Trophoblast cell (in vitro differentiated cells and primary cell): Measurements from ENCODE around the gene ATG10.
A peak's percentile ranks its signal among the peaks of the same experiment; 100 is the strongest.

Experiments used
- DNase-seq, 2 donors: peaks; one replicate each; pipeline ENCODE4 v3.0.0-alpha.2; 2016
- H2AFZ ChIP-seq: 2 replicates; pipeline ENCODE4 v1.6.1; 2013; ENCODE audit warnings: low read length, moderate library complexity, mild to moderate bottlenecking; ENCODE audit not compliant: insufficient read depth, poor library complexity
- H2AK5ac ChIP-seq: 2 replicates; pipeline ENCODE4 v1.6.1; 2013; ENCODE audit warnings: mild to moderate bottlenecking, low read length
- H2BK120ac ChIP-seq: 2 replicates; pipeline ENCODE4 v1.6.1; 2013; ENCODE audit warnings: low read length, mild to moderate bottlenecking, moderate library complexity; ENCODE audit not compliant: insufficient read depth, poor library complexity
- H2BK12ac ChIP-seq: 2 replicates; pipeline ENCODE4 v1.6.1; 2013; ENCODE audit warnings: mild to moderate bottlenecking, low read length, moderate library complexity
- H2BK5ac ChIP-seq: 2 replicates; pipeline ENCODE4 v1.6.1; 2013; ENCODE audit warnings: low read length, low read depth, moderate library complexity, mild to moderate bottlenecking; ENCODE audit not compliant: poor library complexity
- H3K14ac ChIP-seq: 2 replicates; pipeline ENCODE4 v1.6.1; 2013; ENCODE audit warnings: mild to moderate bottlenecking, low read length
- H3K18ac ChIP-seq: 2 replicates; pipeline ENCODE4 v1.6.1; 2013; ENCODE audit warnings: mild to moderate bottlenecking, low read length
- H3K23ac ChIP-seq: 2 replicates; pipeline ENCODE4 v1.6.1; 2013; ENCODE audit warnings: low read length
- H3K27ac ChIP-seq: 2 replicates; pipeline ENCODE4 v1.5.1; 2013; ENCODE audit warnings: low read depth, mild to moderate bottlenecking, inconsistent platforms, low read length, moderate library complexity
- H3K27me3 ChIP-seq: 2 replicates; pipeline ENCODE4 v1.6.1; 2013; ENCODE audit warnings: inconsistent platforms, mild to moderate bottlenecking, low read length, moderate library complexity; ENCODE audit not compliant: insufficient read depth
- H3K36me3 ChIP-seq, 2 experiments: 1 replicate in 1 of 2; 2 replicates in 1 of 2; pipeline ENCODE4 v1.6.1; 2013; ENCODE audit warnings: low read length in 2 of 2, mild to moderate bottlenecking in 2 of 2, moderate library complexity in 1 of 2; ENCODE audit not compliant: insufficient read depth in 2 of 2, control insufficient read depth in 1 of 2
- H3K4ac ChIP-seq: 2 replicates; pipeline ENCODE4 v1.6.1; 2013; ENCODE audit warnings: low read depth, mild to moderate bottlenecking, low read length, moderate library complexity
- H3K4me1 ChIP-seq, 2 experiments: 1 replicate in 1 of 2; 2 replicates in 1 of 2; pipeline ENCODE4 v1.6.1; 2013; ENCODE audit warnings: low read length in 2 of 2, mild to moderate bottlenecking in 2 of 2, moderate library complexity in 1 of 2; ENCODE audit not compliant: insufficient read depth in 2 of 2, control insufficient read depth in 1 of 2
- H3K4me2 ChIP-seq: 2 replicates; pipeline ENCODE4 v1.6.1; 2013; ENCODE audit warnings: inconsistent platforms, mild to moderate bottlenecking, low read length, moderate library complexity
- H3K4me3 ChIP-seq: 2 replicates; pipeline ENCODE4 v1.5.1; 2013; ENCODE audit warnings: mild to moderate bottlenecking, low read depth, low read length, inconsistent platforms
- H3K79me1 ChIP-seq: one replicate; pipeline ENCODE4 v1.6.1; 2013; ENCODE audit warnings: low read length
- H3K79me2 ChIP-seq: 2 replicates; pipeline ENCODE4 v1.6.1; 2013; ENCODE audit warnings: low read length, mild to moderate bottlenecking; ENCODE audit not compliant: control insufficient read depth, insufficient read depth, poor library complexity
- H3K9ac ChIP-seq: 2 replicates; pipeline ENCODE4 v1.6.1; 2013; ENCODE audit warnings: mild to moderate bottlenecking, low read length
- H3K9me3 ChIP-seq: 2 replicates; pipeline ENCODE4 v1.6.1; 2013; ENCODE audit warnings: low read depth, mild to moderate bottlenecking, control low read depth, inconsistent platforms, low read length; ENCODE audit not compliant: insufficient read depth
- H4K12ac ChIP-seq: 2 replicates; pipeline ENCODE4 v1.6.1; 2013; ENCODE audit warnings: low read depth, mild to moderate bottlenecking, low read length, moderate library complexity
- H4K8ac ChIP-seq: 2 replicates; pipeline ENCODE4 v1.6.1; 2013; ENCODE audit warnings: low read depth, mild to moderate bottlenecking, low read length, moderate library complexity
- H4K91ac ChIP-seq: one replicate; pipeline ENCODE4 v1.6.1; 2013; ENCODE audit warnings: low read depth, mild to moderate bottlenecking, low read length, moderate library complexity
- WGBS: extraction: QIAGEN DNeasy Blood & Tissue Kit; methylation state at CpG from one replicate; pipeline ENCODE4 v1.1.7; 2013; ENCODE audit warnings: missing lambda C conversion rate; ENCODE audit not compliant: insufficient read length, insufficient coverage; ENCODE audit errors: extremely low coverage; 5-methylcytosine and 5-hydroxymethylcytosine counted together

Gene ATG10

DNA sequence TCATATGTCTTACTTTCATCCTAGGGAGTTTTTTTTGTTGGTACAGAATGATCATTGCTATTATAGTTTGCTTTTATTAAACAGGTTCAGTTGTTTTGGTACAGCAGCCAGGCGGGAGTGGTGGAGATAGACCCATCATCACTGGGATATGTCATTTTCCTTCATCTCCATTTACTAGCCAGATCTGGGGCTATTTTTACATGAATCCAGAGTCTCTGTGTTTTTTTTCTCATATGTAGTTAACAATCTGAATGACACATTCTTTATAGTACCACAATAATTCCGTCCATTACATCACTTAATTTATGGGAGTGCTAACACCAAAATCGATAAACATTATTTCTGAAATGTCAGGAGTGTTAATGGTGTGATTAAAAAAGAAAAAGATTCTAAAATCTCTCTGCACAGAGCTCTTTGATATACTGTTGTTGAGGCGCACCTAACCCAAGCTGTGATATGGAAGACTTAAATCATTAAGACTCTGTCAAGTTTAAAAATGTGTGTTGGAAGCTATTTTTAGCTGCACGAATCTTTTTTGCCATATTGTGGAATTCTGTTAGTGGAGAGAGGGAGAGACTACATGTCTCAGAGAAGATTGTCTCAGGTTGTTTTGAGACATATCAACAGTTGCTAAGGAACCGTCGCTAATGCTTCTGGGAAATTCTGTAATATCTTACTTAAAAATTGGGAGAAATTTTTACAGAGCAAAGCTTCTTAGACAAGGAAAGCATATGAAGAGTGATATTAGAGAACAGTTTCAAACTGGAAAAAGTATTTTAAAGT is 246.7 kb downstream of the ATG10 start:
- Histone ChIP-seq H4K91ac (no peak overlapping the region), H3K9me3 (no peaks in the 10 kb centered on the region), H2BK5ac (no peak overlapping the region), H3K79me1 (no peaks in the 10 kb centered on the region), H2BK120ac (no peak overlapping the region), H3K4me3 (no peak overlapping the region), H3K4ac (no peak overlapping the region), H3K4me1 (no peaks in the 10 kb centered on the region), H3K4me2 (no peak overlapping the region), H3K9ac (no peak overlapping the region), H3K79me2 (no peaks in the 10 kb centered on the region), H3K27ac (no peak overlapping the region), H4K8ac (no peak overlapping the region), H3K18ac (no peak overlapping the region), H2AK5ac (no peak overlapping the region), H3K36me3 (no peaks in the 10 kb centered on the region), H3K27me3 (no peaks in the 10 kb centered on the region), H3K14ac (no peak overlapping the region), H4K12ac (no peak overlapping the region), H2AFZ (no peak overlapping the region), H3K23ac (no peak overlapping the region), H2BK12ac (no peak overlapping the region)
- no CpG with 5 or more reads among the region's 7 CpGs for WGBS
- no peak for DNase-seq

DNA sequence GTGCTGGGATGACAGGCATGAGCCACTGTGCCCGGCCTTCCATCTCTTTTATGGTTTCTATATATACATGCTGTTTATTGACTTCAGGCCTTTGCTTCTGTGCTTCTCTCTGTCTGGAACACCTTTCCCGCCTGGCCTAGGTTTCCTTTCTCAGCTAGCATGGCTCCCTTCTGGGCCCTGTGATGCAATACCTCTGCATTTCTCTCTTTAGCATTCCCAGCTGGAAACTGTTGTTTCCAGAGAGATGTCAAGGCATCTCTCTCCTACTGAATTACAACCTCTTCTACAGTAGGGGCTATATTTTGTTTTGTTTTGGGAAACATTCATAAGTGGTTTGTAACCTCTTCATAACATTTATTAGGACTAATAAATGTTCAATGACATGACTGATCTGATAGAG is 249.2 kb downstream of the ATG10 start:
- Histone ChIP-seq H3K27ac (no peak overlapping the region), H2AFZ (no peak overlapping the region), H2BK120ac (no peak overlapping the region), H4K91ac (no peak overlapping the region), H3K36me3 (no peaks in the 10 kb centered on the region), H3K4me3 (no peak overlapping the region), H3K79me2 (no peaks in the 10 kb centered on the region), H3K4me1 (no peaks in the 10 kb centered on the region), H3K27me3 (no peaks in the 10 kb centered on the region), H3K18ac (no peak overlapping the region), H2AK5ac (no peak overlapping the region), H3K14ac (no peak overlapping the region), H2BK5ac (no peak overlapping the region), H3K4me2 (no peak overlapping the region), H4K8ac (no peak overlapping the region), H3K79me1 (no peaks in the 10 kb centered on the region), H3K4ac (no peak overlapping the region), H3K23ac (no peak overlapping the region), H3K9ac (no peak overlapping the region), H3K9me3 (no peaks in the 10 kb centered on the region), H4K12ac (no peak overlapping the region), H2BK12ac (no peak overlapping the region)
- no peak for DNase-seq
- whole genome bisulfite sequencing: no CpG with 5 or more reads among the region's 2 CpGs

DNA sequence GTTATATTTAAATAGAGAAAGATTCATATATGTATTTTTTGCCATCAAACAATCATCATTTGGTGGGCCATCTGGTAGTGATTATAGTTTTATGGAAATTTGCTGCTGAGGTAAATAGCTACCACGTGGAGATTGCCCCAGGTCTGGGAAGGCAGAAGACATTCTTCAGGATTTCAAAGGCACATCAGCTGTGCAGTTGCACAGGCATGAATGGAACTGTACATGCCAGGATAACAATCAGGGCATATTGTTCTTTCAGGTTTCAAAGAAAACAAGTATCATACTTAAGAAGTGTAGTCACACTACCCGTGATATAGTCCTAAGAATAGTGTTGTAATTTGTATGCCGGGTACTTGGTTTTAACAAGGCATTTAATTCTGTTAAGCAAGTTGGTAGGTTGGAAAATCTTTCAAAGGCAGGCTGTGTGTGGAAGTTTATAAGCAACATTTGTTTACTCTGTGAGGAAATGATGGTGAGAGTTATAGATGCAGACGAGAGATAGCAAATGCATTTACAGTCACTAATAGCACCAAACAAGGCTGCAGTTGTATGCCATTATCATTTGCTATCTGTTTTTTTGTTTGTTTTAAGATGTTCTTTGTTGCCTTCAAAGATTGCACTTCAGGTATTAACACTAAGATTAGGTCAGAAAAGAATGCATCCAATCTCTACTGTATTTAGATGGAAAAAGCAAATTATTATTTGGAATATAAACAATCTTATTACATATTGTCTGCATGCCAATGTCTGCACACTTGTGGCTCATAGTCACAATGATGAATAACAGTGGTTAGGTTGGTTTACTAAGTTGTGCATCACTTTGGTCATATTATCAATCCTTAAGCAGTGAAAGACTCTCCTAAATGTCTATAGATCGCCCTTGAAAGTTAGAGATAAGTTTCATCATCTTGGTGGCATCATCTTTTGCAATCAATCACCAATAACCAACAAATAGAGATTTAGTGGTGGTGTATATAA is 251.1 kb downstream of the ATG10 start:
- no peak overlapping the region for H3K27ac ChIP-seq
- no peak overlapping the region for H3K14ac ChIP-seq
- no peaks in the 10 kb centered on the region for H3K9me3 ChIP-seq
- no peaks in the 10 kb centered on the region for H3K27me3 ChIP-seq
- H2BK5ac ChIP-seq: no peak overlapping the region
- H3K79me1 ChIP-seq: no peaks in the 10 kb centered on the region
- H3K4ac ChIP-seq: no peak overlapping the region
- H2BK12ac ChIP-seq: no peak overlapping the region
- H2AFZ ChIP-seq: no peak overlapping the region
- no peak overlapping the region for H2BK120ac ChIP-seq
- WGBS: no CpG with 5 or more reads among the region's 5 CpGs
- no peak overlapping the region for H3K18ac ChIP-seq
- H3K4me3 ChIP-seq: no peak overlapping the region
- no peaks in the 10 kb centered on the region for H3K4me1 ChIP-seq
- no peak overlapping the region for H3K9ac ChIP-seq
- no peaks in the 10 kb centered on the region for H3K79me2 ChIP-seq
- no peak overlapping the region for H4K12ac ChIP-seq
- DNase-seq: peak; percentile 69 to 92
- H2AK5ac ChIP-seq: no peak overlapping the region
- no peaks in the 10 kb centered on the region for H3K36me3 ChIP-seq
- H4K91ac ChIP-seq: no peak overlapping the region
- no peak overlapping the region for H3K4me2 ChIP-seq
- H3K23ac ChIP-seq: no peak overlapping the region
- H4K8ac ChIP-seq: no peak overlapping the region

DNA sequence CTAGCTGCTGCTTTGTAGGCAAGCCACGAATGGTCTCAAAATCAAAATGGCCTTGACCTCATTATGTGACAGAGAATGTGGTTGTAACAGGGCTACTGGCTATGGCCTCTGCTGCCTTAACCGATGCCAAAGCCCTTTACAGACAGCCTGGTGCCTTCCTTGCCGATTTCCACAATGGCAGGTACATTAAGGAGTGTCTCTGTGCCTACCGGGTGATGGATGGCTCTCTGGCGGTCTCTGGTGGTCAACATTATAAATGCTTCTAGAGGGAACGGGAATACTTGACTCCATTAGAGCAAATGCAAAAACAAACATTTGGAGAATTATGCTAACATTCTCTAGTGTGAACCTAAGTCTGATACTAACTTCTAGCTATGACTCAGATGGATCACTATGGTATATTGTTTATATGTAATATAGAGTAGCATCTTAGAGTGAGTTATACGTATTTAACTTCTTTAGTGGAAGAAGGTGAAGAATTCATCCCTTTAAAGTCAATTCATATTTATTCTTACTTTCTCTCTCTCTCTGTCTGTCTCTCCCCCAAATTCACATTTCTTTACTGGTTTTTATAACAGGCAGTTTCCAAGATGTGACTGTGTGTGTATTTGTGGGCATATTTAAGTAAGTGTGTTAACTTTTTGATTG is 253.8 kb downstream of the ATG10 start:
- no CpG with 5 or more reads among the region's 7 CpGs for WGBS
- Histone ChIP-seq H3K79me1 (no peaks in the 10 kb centered on the region), H4K91ac (no peak overlapping the region), H2AK5ac (no peak overlapping the region), H3K36me3 (no peaks in the 10 kb centered on the region), H3K9ac (no peak overlapping the region), H2BK120ac (no peak overlapping the region), H3K4me3 (no peak overlapping the region), H3K18ac (no peak overlapping the region), H2AFZ (no peak overlapping the region), H3K23ac (no peak overlapping the region), H3K27ac (no peak overlapping the region), H2BK12ac (no peak overlapping the region), H2BK5ac (no peak overlapping the region), H4K8ac (no peak overlapping the region), H4K12ac (no peak overlapping the region), H3K14ac (no peak overlapping the region), H3K9me3 (no peaks in the 10 kb centered on the region), H3K4me1 (no peaks in the 10 kb centered on the region), H3K27me3 (no peaks in the 10 kb centered on the region), H3K79me2 (no peaks in the 10 kb centered on the region), H3K4me2 (no peak overlapping the region), H3K4ac (no peak overlapping the region)
- DNase-seq: peak; percentile 62 to 90
